ENCODE data around the gene ADD3.
"Not testable (repeated sequence)": the region's sequence is repeated elsewhere in the genome, so short reads cannot be mapped to it uniquely, and the experiment has no call there.

ADD3 gene

GRCh38 chr10:109975244-109976190, 32.3 kb upstream of the ADD3 start:
- DNase-seq (ENCODE audit: low read depth in 1 of 2, low spot score in 1 of 2) = no peak

GRCh38 chr10:109976681-109977080, 31.1 kb upstream of the ADD3 start:
- DNase-seq (ENCODE audit: low read depth in 1 of 2, low spot score in 1 of 2) = no peak

GRCh38 chr10:109977382-109977806, 30.4 kb upstream of the ADD3 start:
- no peak for DNase-seq (ENCODE audit: low read depth in 1 of 2, low spot score in 1 of 2)

GRCh38 chr10:109978481-109978880, 29.3 kb upstream of the ADD3 start:
- DNase-seq (ENCODE audit: low read depth in 1 of 2, low spot score in 1 of 2) = peak; percentile 23 to 30

- DNase-seq (ENCODE audit: low read depth in 1 of 2, low spot score in 1 of 2) = no peak
These were observed 28.6 kb upstream of the ADD3 start for GRCh38 chr10:109979215-109979614.

- no peak for DNase-seq (ENCODE audit: low read depth in 1 of 2, low spot score in 1 of 2)
These were observed 26.1 kb upstream of the ADD3 start for GRCh38 chr10:109981650-109982049.

GRCh38 chr10:109982123-109982522, 25.7 kb upstream of the ADD3 start:
- DNase-seq (ENCODE audit: low read depth in 1 of 2, low spot score in 1 of 2) = no peak

- DNase-seq (ENCODE audit: low read depth in 1 of 2, low spot score in 1 of 2) = no peak
These were observed 25.0 kb upstream of the ADD3 start for GRCh38 chr10:109982812-109983211.

GRCh38 chr10:109984013-109984412, 23.8 kb upstream of the ADD3 start:
- DNase-seq (ENCODE audit: low read depth in 1 of 2, low spot score in 1 of 2) = no peak

- not testable (repeated sequence) for DNase-seq (ENCODE audit: low read depth in 1 of 2, low spot score in 1 of 2)
These were observed 22.0 kb upstream of the ADD3 start for GRCh38 chr10:109985768-109986167.

GRCh38 chr10:109987452-109988211, 20.2 kb upstream of the ADD3 start:
- no peak for DNase-seq (ENCODE audit: low read depth in 1 of 2, low spot score in 1 of 2)

GRCh38 chr10:109988212-109988596, 19.6 kb upstream of the ADD3 start:
- no peak for DNase-seq (ENCODE audit: low read depth in 1 of 2, low spot score in 1 of 2)

- no peak for DNase-seq (ENCODE audit: low read depth in 1 of 2, low spot score in 1 of 2)
These were observed 16.4 kb upstream of the ADD3 start for GRCh38 chr10:109991266-109991855.

GRCh38 chr10:109992485-109992884, 15.3 kb upstream of the ADD3 start:
- DNase-seq (ENCODE audit: low read depth in 1 of 2, low spot score in 1 of 2) = no peak

GRCh38 chr10:109993551-109994330, 14.0 kb upstream of the ADD3 start:
- DNase-seq (ENCODE audit: low read depth in 1 of 2, low spot score in 1 of 2) = no peak

GRCh38 chr10:109994711-109995577, 12.8 kb upstream of the ADD3 start:
- DNase-seq (ENCODE audit: low read depth in 1 of 2, low spot score in 1 of 2) = no peak

- DNase-seq (ENCODE audit: low read depth in 1 of 2, low spot score in 1 of 2) = no peak
These were observed 12.2 kb upstream of the ADD3 start for GRCh38 chr10:109995595-109995994.

GRCh38 chr10:109996225-109996624, 11.6 kb upstream of the ADD3 start:
- no peak for DNase-seq (ENCODE audit: low read depth in 1 of 2, low spot score in 1 of 2)

- no peak for DNase-seq (ENCODE audit: low read depth in 1 of 2, low spot score in 1 of 2)
These were observed 11.0 kb upstream of the ADD3 start for GRCh38 chr10:109996766-109997171.

GRCh38 chr10:109997233-109997632, 10.6 kb upstream of the ADD3 start:
- DNase-seq (ENCODE audit: low read depth in 1 of 2, low spot score in 1 of 2) = no peak
